MCF 10A (cell line): ENCODE data around the gene PAK5. TPM values are rescaled to one million over a fixed set of nuclear protein-coding genes. Genes with fewer than 3 reads are reported as not detected.

Source experiments
- BruUV-seq: library from RNA; stranded (reverse); fragments of 400-500 nt; replicated peaks from 2 replicates; lab custom pipeline; 2021; lab: Mats Ljungman, UMichigan
- CTCF ChIA-PET: fragments of 300-600 bp; sonication (Branson Sonifier 250); formaldehyde crosslinking; extraction: SDS; loops from one replicate; lab custom pipeline; 2021; ENCODE audit warnings: antibody characterized with exemption, inconsistent platforms; lab: Yijun Ruan, JAX
- POLR2A ChIA-PET: fragments of 300-600, 350-650 bp; sonication (Branson Sonifier 250); formaldehyde crosslinking; extraction: SDS; loops from one replicate; lab custom pipeline; 2020; ENCODE audit warnings: antibody characterized with exemption, inconsistent platforms; lab: Yijun Ruan, JAX
- DNase-seq: peaks from one replicate; pipeline ENCODE4 v3.0.0-alpha.2; 2018; ENCODE audit not compliant: unreplicated experiment
- H3K27ac Mint-ChIP-seq: one replicate; pipeline ENCODE4 v1.8.0; 2022; ENCODE audit warnings: mild to moderate bottlenecking, low read depth, mixed read lengths; ENCODE audit not compliant: unreplicated experiment
- H3K27me3 Mint-ChIP-seq: one replicate; pipeline ENCODE4 v1.8.0; 2022; ENCODE audit warnings: mixed read lengths; ENCODE audit not compliant: insufficient read depth, unreplicated experiment
- H3K36me3 Mint-ChIP-seq: one replicate; pipeline ENCODE4 v1.8.0; 2022; ENCODE audit warnings: mild to moderate bottlenecking, moderate library complexity, mixed read lengths; ENCODE audit not compliant: insufficient read depth, unreplicated experiment
- H3K4me1 Mint-ChIP-seq: one replicate; pipeline ENCODE4 v1.8.0; 2022; ENCODE audit warnings: mixed read lengths; ENCODE audit not compliant: insufficient read depth, unreplicated experiment
- H3K4me3 Mint-ChIP-seq: one replicate; pipeline ENCODE4 v1.8.0; 2022; ENCODE audit warnings: mild to moderate bottlenecking, moderate library complexity, mixed read lengths; ENCODE audit not compliant: unreplicated experiment
- H3K9me3 Mint-ChIP-seq: one replicate; pipeline ENCODE4 v1.8.0; 2022; ENCODE audit warnings: mixed read lengths; ENCODE audit not compliant: unreplicated experiment
- CTCF ChIP-seq: fragments of 200-600 bp; IDR thresholded peaks from one replicate; pipeline ENCODE4 v1.8.0; 2022; ENCODE audit warnings: antibody characterized with exemption, mild to moderate bottlenecking; ENCODE audit not compliant: unreplicated experiment
- intact Hi-C: fragments of 100-400 bp; cut with micrococcal nuclease; formaldehyde crosslinking; loops from 2 replicates; pipeline ENCODE4 v1.14.1; 2022
- total RNA-seq: library from RNA; stranded (reverse); gene quantifications from 2 replicates; pipeline ENCODE4 v1.2.3, GENCODE V29; 2022

PAK5 gene
- total RNA-seq, 1 experiment from 2014 or later, result not detected

- Mint-ChIP-seq H3K4me1 (no peaks in the 10 kb centered on the region), H3K27me3 (no peaks in the 10 kb centered on the region), H3K9me3 (peaks cover 8% of the 10 kb centered on the region), H3K4me3 (no peak overlapping the region), H3K36me3 (no peaks in the 10 kb centered on the region), H3K27ac (no peak overlapping the region)
- ChIA-PET POLR2A (no interaction called here), CTCF (no interaction called here)
- TF ChIP-seq CTCF, result no peak
- intact Hi-C loops, result no loop called here
- BruUV-seq, result no TSS peak
- DNase-seq, result no peak
Measured at GRCh38 chr20:9490161-9490560, 348.7 kb downstream of the PAK5 start.

- intact Hi-C loops, result no loop called here
- no TSS peak for BruUV-seq
- Mint-ChIP-seq H3K36me3 (no peaks in the 10 kb centered on the region), H3K9me3 (no peaks in the 10 kb centered on the region), H3K27ac (no peak overlapping the region), H3K27me3 (peaks cover 1% of the 10 kb centered on the region), H3K4me1 (no peaks in the 10 kb centered on the region), H3K4me3 (no peak overlapping the region)
- TF ChIP-seq CTCF, result no peak
- no peak for DNase-seq
- ChIA-PET CTCF (no interaction called here), POLR2A (no interaction called here)
Measured at GRCh38 chr20:9488063-9488462, 350.8 kb downstream of the PAK5 start.

Other genes starting within 250 kb of the PAK5 start
- gene ANKEF1, start 195.9 kb upstream of the PAK5 start, total RNA-seq, result 5.6 and 7.2 TPM in 2 replicates